GM18498 (cell line): Measurements from ENCODE around the gene ZNF276.
"Not testable (repeated sequence)": the region's sequence is repeated elsewhere in the genome, so short reads cannot be mapped to it uniquely, and the experiment has no call there.

ENCODE experiments used
- ATAC-seq: cut with Tn5 transposase; IDR thresholded peaks from one replicate; pipeline ENCODE4 v1.9.1; 2021; ENCODE audit warnings: mild to moderate bottlenecking, moderate library complexity; ENCODE audit not compliant: unreplicated experiment

Gene ZNF276, protein sequence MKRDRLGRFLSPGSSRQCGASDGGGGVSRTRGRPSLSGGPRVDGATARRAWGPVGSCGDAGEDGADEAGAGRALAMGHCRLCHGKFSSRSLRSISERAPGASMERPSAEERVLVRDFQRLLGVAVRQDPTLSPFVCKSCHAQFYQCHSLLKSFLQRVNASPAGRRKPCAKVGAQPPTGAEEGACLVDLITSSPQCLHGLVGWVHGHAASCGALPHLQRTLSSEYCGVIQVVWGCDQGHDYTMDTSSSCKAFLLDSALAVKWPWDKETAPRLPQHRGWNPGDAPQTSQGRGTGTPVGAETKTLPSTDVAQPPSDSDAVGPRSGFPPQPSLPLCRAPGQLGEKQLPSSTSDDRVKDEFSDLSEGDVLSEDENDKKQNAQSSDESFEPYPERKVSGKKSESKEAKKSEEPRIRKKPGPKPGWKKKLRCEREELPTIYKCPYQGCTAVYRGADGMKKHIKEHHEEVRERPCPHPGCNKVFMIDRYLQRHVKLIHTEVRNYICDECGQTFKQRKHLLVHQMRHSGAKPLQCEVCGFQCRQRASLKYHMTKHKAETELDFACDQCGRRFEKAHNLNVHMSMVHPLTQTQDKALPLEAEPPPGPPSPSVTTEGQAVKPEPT

DNA sequence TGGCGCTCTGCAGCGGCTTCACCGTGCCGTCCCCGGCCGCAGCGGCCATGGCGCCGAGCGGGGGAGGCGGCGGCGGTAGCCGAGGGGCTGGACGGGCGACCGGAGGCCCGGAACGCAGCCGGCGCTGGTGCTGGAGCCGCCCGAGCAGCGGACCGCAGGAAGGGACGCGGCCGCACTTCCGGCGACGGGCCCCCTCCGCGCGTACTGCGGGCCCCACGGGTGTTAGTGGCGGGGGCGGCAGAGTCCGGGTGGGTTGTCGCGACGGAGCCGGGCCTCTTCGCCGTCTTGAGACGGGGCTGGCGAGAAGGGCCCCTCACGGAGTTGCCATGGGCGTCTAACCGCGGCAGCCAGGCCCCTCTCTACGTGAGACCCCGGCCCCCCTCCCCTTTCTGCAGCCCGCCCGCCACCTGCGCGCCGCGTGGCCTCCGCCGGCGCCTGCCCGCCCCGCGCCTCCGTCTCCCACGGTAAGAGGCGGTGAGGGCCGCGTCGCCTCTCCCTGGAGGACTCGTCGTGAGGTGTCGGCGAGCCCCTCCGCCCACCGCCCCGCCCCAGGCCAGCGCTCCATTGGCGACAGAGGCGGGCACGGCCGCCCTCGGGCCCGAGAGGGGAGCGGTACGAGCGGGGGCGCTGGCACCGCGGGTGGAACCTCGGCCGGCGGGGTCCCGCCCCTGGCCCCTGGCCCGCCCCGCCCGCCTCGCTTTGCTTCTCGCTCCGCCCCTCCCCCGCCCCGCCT is at the start of gene ZNF276, which contains the start of gene VPS9D1:
TSS of gene ZNF276 (plus strand) at position 725 of the 733 bp plus-strand sequence. CDS start 104 bp downstream, outside the sequence.
TSS of gene VPS9D1 (minus strand) at position 86 of the 733 bp plus-strand sequence. CDS start at position 49, 37 bp downstream.
- peak; percentile 60 for ATAC-seq

DNA sequence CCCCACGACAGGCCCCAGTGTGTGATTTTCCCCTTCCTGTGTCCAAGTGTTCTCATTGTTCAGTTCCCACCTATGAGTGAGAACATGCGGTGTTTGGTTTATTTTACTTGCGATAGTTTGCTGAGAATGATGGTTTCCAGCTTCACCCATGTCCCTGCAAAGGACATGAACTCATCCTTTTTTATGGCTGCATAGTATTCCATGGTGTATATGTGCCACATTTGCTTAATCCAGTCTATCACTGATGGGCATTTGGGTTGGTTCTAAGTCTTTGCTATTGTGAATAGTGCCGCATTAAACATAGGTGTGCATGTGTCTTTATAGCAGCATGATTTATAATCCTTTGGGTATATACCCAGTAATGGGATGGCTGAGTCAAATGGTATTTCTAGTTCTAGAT is 49.8 kb upstream of the ZNF276 start:
- ATAC-seq = not testable (repeated sequence)

DNA sequence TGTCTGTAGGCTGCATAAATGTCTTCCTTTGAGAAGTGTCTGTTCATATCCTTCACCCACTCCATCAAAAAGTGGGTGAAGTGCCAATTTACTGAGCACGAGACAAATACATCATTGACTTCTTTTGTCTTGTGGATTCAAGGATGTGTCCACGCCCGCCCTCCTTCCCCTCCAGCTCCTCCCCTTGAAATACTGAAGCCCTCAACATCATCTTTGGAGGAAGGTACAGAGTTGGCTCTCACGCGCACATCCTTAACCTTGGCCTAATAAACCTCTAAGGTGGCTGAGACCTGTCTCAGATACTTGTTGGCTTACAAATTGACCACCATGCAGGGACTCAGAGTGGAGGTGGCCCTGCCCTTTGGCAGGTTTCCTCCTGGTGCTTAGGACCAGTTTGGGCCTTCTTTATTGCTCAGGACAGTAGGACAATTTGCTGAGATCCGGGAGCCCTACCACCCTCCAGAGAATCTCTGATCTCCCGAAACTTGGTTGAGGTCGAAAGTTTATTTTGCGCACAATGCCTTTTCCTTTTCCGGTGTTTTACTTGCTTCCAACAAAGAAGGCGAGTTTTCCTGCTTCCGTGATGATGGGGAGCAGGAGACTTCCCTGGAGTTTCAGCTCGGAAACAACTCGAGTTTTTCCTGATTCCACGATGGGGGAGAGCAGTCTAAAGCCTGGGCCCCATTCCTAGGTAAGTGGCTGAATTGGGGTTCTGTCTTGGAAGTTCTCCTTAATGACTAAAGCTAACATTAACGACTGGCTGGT is 49.0 kb upstream of the ZNF276 start:
- no peak for ATAC-seq

- ATAC-seq = no peak
These were observed 43.1 kb upstream of the ZNF276 start for GRCh38 chr16:89678258-89678657.

- ATAC-seq = no peak
These were observed 35.4 kb upstream of the ZNF276 start for GRCh38 chr16:89685916-89686315.

GRCh38 chr16:89686520-89687091 is 34.7 kb upstream of the ZNF276 start, which contains the start of gene CDK10:
TSS of gene CDK10 (plus strand) at chr16:89686689. CDS start at chr16:89686711, 22 bp downstream.
- ATAC-seq = peak; percentile 79

- ATAC-seq = peak; percentile 38
These were observed 34.0 kb upstream of the ZNF276 start for GRCh38 chr16:89687092-89687940.

DNA sequence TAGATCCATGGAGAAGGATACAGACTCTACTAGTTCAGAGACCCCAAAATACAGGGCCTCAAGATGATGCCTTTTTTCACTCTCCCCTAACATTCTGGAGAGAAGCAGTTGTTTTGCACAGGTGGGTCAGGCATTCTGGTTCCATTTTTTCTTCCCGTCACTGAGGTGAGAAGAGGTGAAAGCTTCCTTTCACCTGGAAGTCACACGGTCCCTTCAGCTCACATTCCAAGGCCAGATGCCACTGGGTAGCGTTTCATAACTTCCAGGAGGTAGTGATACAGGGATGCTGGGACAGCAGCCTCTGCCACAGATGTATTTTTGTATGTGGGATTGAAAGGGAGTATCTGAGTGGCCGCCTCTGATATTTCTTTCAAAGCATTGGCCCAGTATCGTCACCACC is 32.9 kb upstream of the ZNF276 start:
- no peak for ATAC-seq

DNA sequence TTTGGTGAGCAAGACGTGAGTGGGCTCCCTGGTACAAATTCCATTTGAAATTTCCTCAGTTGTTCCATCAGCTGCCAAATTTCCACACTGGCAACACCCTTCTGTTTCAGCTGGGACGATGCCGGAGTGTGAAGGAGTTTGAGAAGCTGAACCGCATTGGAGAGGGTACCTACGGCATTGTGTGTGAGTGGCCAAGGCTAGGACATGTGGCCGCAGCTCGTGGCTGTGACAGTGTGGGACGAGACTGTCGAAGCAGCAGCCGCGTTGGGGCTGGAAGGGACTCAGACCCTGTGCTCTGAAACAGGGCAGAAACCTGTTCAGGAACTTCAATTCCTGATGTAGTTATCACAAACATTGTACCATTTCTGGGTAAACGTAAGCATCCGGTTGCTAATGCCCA is 32.2 kb upstream of the ZNF276 start:
- no peak for ATAC-seq

DNA sequence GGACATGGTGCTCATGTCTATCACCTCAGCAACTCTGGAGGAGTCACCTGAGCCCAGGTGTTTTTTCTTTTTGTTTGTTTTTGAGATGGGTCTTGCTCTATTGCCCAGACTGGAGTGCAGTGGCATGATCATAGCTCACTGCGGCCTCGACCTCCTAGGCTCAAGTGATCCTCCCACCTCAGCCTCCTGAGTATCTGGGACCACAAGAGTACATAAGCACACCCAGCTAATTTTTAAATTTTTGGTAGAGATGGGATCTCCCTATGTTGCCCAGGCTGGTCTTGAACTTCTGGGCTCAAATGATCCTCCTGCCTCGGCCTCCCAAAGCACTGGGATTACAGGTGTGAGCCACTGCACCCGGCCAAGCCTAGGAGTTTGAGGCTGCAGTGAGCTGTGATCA is 31.7 kb upstream of the ZNF276 start:
- ATAC-seq = not testable (repeated sequence)

DNA sequence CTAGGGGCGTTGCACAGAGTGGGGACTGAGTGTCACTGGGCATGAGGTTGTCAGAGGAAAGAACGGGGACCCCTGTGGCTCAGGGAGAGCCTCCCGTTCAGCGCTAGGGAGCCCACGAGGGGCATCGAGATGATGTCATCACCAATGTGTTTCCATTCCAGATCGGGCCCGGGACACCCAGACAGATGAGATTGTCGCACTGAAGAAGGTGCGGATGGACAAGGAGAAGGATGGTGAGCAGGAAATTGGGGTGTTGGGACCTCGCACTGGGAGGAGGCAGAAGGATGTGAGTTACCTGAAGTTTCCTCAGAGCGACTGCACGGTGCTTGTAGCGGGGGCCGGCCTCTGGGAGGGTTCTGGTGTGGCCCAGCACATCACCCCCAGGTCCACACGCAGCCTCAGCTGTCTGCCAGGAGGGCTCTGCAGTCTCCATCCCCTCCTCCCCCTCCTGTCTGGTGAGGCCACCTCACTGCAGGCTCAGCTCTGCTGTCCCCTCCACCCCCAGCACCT is 30.9 kb upstream of the ZNF276 start:
- no peak for ATAC-seq

DNA sequence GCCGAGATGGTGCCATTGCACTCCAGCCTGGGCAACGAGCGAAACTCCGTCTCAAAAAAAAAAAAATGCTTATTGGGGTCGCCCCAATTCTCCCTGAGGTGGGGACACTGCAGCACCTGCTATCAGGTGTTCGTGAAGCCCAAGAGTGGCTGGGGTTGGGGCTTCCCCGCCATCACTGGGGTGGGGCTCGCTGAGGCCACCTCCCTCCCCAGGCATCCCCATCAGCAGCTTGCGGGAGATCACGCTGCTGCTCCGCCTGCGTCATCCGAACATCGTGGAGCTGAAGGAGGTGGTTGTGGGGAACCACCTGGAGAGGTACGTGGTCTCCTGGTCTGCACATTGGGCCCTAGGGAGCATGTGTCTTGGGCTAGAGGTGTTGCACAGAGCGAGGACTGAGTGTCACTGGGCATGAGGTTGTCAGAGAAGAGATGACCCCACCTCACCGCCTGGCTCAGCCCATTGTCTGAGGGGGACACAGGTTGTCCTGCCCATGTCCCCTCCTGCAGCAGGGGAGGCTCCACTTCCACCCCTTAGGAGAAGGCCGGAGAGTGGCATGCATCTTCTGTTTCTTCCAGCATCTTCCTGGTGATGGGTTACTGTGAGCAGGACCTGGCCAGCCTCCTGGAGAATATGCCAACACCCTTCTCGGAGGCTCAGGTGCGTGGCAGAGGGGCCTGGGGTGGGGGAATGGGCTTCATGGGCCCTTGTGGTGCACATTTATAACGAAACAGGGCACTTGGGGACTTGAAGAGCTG is 29.9 kb upstream of the ZNF276 start:
- ATAC-seq = no peak

- ATAC-seq = no peak
These were observed 29.3 kb upstream of the ZNF276 start for GRCh38 chr16:89691986-89692569.

DNA sequence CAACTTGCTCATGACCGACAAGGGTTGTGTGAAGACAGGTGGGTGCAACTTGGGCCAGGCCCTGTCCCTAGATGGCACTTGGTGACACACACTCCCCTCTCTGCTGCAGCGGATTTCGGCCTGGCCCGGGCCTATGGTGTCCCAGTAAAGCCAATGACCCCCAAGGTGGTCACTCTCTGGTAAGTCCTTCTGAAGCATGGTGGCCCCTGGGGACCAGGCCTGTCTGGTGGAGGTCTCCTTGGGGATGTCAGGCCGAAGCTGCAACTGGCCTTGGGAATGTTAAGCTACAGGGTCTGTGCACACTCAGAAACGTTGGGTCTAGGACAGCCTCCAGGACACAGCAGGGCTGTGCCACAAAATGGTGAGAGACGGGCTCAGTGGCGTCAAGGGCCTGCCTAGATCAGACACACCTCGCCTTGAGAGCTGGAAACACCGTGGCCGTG is 28.0 kb upstream of the ZNF276 start:
- ATAC-seq = no peak

DNA sequence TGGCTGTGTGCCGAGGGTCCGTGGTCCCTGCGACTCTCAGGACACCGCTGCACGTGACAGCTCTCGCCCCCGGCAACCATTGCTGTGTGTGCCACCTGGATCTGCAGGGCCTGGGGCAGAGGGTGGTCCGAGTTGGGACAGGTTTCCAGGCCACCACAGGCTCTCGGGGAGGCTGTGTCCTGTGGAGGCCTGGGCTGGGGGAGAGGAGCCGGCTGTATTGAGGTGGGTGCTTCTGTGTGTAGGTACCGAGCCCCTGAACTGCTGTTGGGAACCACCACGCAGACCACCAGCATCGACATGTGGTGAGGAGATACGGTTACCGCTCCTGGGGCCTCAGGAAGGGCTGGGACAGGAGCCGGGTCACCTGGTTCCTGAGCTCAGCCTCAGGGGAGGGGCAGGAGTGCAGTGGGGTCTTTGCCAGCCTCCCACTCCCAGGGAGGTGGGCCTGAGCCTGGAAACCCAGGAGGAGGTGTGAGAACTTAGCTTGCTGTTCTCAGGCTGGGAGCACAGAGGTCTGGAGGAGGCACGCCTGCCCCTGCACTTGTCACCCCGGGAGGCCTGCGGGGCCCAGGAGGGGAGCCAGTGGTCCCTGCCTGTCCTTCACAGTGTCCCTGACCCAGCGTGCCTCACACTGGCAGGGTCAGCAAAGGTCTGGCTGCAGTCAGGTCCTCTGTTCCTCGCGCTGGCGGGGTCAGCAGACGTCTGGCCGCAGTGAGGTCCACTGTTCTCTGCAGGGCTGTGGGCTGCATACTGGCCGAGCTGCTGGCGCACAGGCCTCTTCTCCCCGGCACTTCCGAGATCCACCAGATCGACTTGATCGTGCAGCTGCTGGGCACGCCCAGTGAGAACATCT is 27.2 kb upstream of the ZNF276 start:
- no peak for ATAC-seq

DNA sequence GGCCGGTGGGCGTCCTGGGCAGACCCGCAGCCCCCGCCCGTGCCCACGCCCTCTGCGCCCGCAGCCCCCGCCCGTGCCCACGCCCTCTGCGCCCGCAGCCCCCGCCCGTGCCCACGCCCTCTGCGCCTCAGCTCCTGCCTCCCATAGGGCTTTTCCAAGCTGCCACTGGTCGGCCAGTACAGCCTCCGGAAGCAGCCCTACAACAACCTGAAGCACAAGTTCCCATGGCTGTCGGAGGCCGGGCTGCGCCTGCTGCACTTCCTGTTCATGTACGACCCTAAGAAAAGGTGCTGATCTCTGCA is 26.6 kb upstream of the ZNF276 start:
- not testable (repeated sequence) for ATAC-seq
